Body of pancreas (tissue), 4 donors: Measurements from ENCODE around the gene LRRC10. TPM values are rescaled to one million over a fixed set of nuclear protein-coding genes. Genes with fewer than 3 reads are reported as not detected.
"Not testable (repeated sequence)": the region's sequence is repeated elsewhere in the genome, so short reads cannot be mapped to it uniquely, and the experiment has no call there.

Experiments used
- ATAC-seq: fragments of 150-250 bp; one replicate; pipeline ENCODE4 v1.9.1; 2016
- DNase-seq, 4 donors: peaks; one replicate each; pipeline ENCODE4 v3.0.0-alpha.2; 2019
- H3K27ac ChIP-seq, 4 donors: fragments of 200-600 bp; sonication (generic); 1 replicate in 3 of 4; 2 replicates in 1 of 4; pipeline versions ENCODE4 v1.5.1 to v1.6.1; 2016 to 2019; ENCODE audit warnings: mild to moderate bottlenecking in 1 of 4, mixed read lengths in 1 of 4, moderate library complexity in 1 of 4
- H3K27me3 ChIP-seq, 2 donors: fragments of 200-600 bp; sonication (generic); one replicate each; pipeline ENCODE4 v1.6.0; 2016; ENCODE audit warnings: mild to moderate bottlenecking in 1 of 2
- H3K36me3 ChIP-seq, 2 donors: fragments of 200-600 bp; sonication (generic); replicated peaks in 1 of 2; 2 replicates each; pipeline ENCODE4 v1.5.1; 2016; ENCODE audit warnings: low read depth in 2 of 2; ENCODE audit not compliant: insufficient read depth in 1 of 2
- H3K4me1 ChIP-seq: fragments of 200-600 bp; sonication (generic); one replicate; pipeline ENCODE4 v1.6.0; 2016
- H3K4me3 ChIP-seq, 2 donors: fragments of 200-600 bp; sonication (generic); 1 replicate in 1 of 2; 2 replicates in 1 of 2; pipeline ENCODE4 v1.5.1; 2016 to 2019
- H3K9me3 ChIP-seq, 3 donors: fragments of 200-600 bp; sonication (generic); 1 replicate in 2 of 3; 2 replicates in 1 of 3; pipeline ENCODE4 v1.5.1; 2016
- CTCF ChIP-seq, 7 experiments: fragments of 450-650 bp in 4 of 7; fragments of 200-600 bp in 3 of 7; sonication (generic) in 3 of 7; IDR thresholded peaks; one replicate each; pipeline ENCODE4 v1.5.1; 2016 to 2019; ENCODE audit warnings: antibody characterized with exemption in 7 of 7
- POLR2A ChIP-seq, 3 donors: fragments of 450-650 bp; IDR thresholded peaks; one replicate each; pipeline ENCODE4 v1.6.1; 2016; ENCODE audit warnings: antibody characterized with exemption in 3 of 3, mild to moderate bottlenecking in 2 of 3
- WGBS, 2 donors: methylation state at CpG; one replicate each; pipeline ENCODE4 v1.1.5; 2017; 5-methylcytosine and 5-hydroxymethylcytosine counted together
- intact Hi-C: fragments of 100-400 bp; cut with DNase I; formaldehyde crosslinking; loops from one replicate; pipeline ENCODE4 v1.15.1; 2023
- total RNA-seq, 2 donors: library from RNA; depleted of rRNA; stranded (reverse); fragments of >200 nt; gene quantifications; one replicate each; pipeline ENCODE4 v1.1.0, GENCODE V29; 2016

Gene LRRC10
- total RNA-seq, 2 donors from 2014 or later = not detected

- H3K9me3 ChIP-seq = no peaks in the 10 kb centered on the region
- no peak overlapping the region for H3K4me3 ChIP-seq
- TF ChIP-seq CTCF (IDR thresholded peaks at IDR 0.05) (no peak), POLR2A (IDR thresholded peaks at IDR 0.05) (no peak)
- DNase-seq (no peak), ATAC-seq (no peak)
- no peaks in the 10 kb centered on the region for H3K27me3 ChIP-seq
- intact Hi-C loops = no loop called here
- H3K4me1 ChIP-seq = no peaks in the 10 kb centered on the region
- H3K36me3 ChIP-seq = no peaks in the 10 kb centered on the region
- no peak overlapping the region for H3K27ac ChIP-seq
Observed at GRCh38 chr12:69613351-69613750, 2.6 kb upstream of the LRRC10 start.

- ATAC-seq = no peak
- no peaks in the 10 kb centered on the region for H3K9me3 ChIP-seq
- TF ChIP-seq CTCF (IDR thresholded peaks at IDR 0.05) (no peak), POLR2A (IDR thresholded peaks at IDR 0.05) (no peak)
Observed at GRCh38 chr12:69610126-69610525, 581 bp downstream of the LRRC10 start.

GRCh38 chr12:69608114-69608513, 2.6 kb downstream of the LRRC10 start:
- no peak overlapping the region for H3K27ac ChIP-seq
- no peaks in the 10 kb centered on the region for H3K36me3 ChIP-seq
- H3K4me3 ChIP-seq = no peak overlapping the region
- DNase-seq = no peak
- intact Hi-C loops = no loop called here
- WGBS, 2 donors = 47 to 57% methylated on average over 2 of the region's 2 CpGs
- ATAC-seq = no peak
- no peaks in the 10 kb centered on the region for H3K9me3 ChIP-seq
- H3K4me1 ChIP-seq = no peaks in the 10 kb centered on the region
- no peaks in the 10 kb centered on the region for H3K27me3 ChIP-seq
- TF ChIP-seq POLR2A (IDR thresholded peaks at IDR 0.05) = no peak
- no peak for TF ChIP-seq CTCF (IDR thresholded peaks at IDR 0.05)

More at GRCh38 chr12:69610126-69610525, 581 bp downstream of the LRRC10 start:
- Histone ChIP-seq H3K27ac (no peak overlapping the region), H3K4me1 (no peaks in the 10 kb centered on the region), H3K27me3 (no peaks in the 10 kb centered on the region), H3K4me3 (no peak overlapping the region), H3K36me3 (no peaks in the 10 kb centered on the region)
- 84 to 85% methylated on average over 3 to 15 of the region's 15 CpGs for WGBS, 2 donors
- DNase-seq = no peak
- intact Hi-C loops = no loop called here

GRCh38 chr12:69604275-69604674, 6.4 kb downstream of the LRRC10 start:
- DNase-seq, H3K27me3 ChIP-seq, intact Hi-C loops, ATAC-seq, H3K27ac ChIP-seq, H3K9me3 ChIP-seq, H3K4me1 ChIP-seq, H3K4me3 ChIP-seq: not testable (repeated sequence)
- WGBS, 2 donors = 44 to 78% methylated on average over 2 to 3 of the region's 3 CpGs
- H3K36me3 ChIP-seq = peaks cover 0 to 22% of the 10 kb centered on the region in 2 donors

GRCh38 chr12:69603556-69603955, 7.2 kb downstream of the LRRC10 start:
- DNase-seq, H3K4me1 ChIP-seq, H3K27me3 ChIP-seq, H3K4me3 ChIP-seq, ATAC-seq, H3K27ac ChIP-seq, H3K9me3 ChIP-seq, intact Hi-C loops: not testable (repeated sequence)
- H3K36me3 ChIP-seq = peaks cover 0 to 29% of the 10 kb centered on the region in 2 donors
- WGBS, 2 donors = 95 to 97% methylated on average over 5 to 6 of the region's 6 CpGs

GRCh38 chr12:69602954-69603353, 7.8 kb downstream of the LRRC10 start:
- no peaks in the 10 kb centered on the region for H3K27me3 ChIP-seq
- TF ChIP-seq POLR2A (IDR thresholded peaks at IDR 0.05) = no peak
- TF ChIP-seq CTCF (IDR thresholded peaks at IDR 0.05) = no peak
- H3K36me3 ChIP-seq = peaks cover 0 to 30% of the 10 kb centered on the region in 2 donors
- peaks cover 5% of the 10 kb centered on the region for H3K4me1 ChIP-seq
- no peak for ATAC-seq
- intact Hi-C loops = no loop called here
- no peaks in the 10 kb centered on the region for H3K9me3 ChIP-seq
- no peak overlapping the region for H3K27ac ChIP-seq
- DNase-seq = no peak
- no peak overlapping the region for H3K4me3 ChIP-seq
